MV-4-11 (cell line): ENCODE data around the gene NDRG2.
A peak's percentile ranks its signal among the peaks of the same experiment; 100 is the strongest.

Experiments
- DNase-seq: peaks from one replicate; lab custom pipeline; 2025; lab: John Stamatoyannopoulos, UW

The NDRG2 gene

DNA sequence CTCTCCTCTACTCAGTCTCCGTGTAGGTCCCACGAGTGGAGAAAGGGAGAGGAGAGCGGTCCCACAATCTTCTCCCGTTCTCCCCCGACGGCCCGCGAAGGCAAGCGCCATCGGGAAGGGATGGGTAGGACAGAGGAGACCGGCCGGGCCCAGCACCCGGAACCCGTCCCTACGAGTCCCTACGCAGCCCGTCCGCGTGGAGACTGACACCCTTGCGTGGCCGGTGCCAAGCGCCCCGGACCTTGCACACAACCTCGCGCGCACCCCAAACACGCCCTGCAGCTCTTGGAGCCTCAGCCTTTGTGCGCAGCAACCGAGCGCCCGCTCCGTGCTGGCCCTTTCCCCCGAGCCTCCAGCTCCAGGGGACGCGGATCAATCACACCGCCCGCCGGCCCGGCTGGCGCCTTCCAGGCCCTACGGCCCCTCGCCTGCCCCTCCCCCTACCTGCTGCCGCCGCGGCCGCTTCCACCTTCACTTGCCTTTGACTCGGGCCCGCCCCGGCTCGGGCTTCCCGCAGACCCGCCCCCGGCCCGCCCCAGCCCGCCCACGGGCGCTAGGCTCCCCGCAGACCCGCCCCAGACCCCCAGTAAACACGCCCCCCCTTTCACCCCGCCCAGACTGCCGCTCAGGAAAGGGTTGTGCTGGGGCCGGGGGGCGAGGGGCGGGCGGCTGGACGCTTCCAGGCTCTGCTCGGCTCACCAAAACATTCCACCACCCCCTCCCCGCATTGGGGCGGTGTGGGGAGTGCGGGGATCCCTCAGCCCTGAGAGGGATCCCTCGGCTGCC, at the start of gene NDRG2:
TSS of gene NDRG2 (minus strand) at position 477 of the 786 bp plus-strand sequence. CDS start 1,746 bp downstream, outside the sequence.
- DNase-seq, result no peak

DNA sequence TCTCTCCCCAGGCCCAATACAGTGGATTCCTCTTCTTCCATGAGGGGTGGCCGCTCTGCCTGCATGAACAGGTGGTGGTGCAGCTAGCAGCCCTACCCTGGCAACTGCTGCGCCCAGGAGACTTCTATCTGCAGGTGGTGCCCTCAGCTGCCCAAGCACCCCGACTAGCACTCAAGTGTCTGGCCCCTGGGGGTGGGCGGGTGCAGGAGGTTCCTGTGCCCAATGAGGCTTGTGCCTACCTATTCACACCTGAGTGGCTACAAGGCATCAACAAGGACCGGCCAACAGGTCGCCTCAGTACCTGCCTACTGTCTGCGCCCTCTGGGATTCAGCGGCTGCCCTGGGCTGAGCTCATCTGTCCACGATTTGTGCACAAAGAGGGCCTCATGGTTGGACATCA, 49.1 kb upstream of the NDRG2 start:
- no peak for DNase-seq

DNA sequence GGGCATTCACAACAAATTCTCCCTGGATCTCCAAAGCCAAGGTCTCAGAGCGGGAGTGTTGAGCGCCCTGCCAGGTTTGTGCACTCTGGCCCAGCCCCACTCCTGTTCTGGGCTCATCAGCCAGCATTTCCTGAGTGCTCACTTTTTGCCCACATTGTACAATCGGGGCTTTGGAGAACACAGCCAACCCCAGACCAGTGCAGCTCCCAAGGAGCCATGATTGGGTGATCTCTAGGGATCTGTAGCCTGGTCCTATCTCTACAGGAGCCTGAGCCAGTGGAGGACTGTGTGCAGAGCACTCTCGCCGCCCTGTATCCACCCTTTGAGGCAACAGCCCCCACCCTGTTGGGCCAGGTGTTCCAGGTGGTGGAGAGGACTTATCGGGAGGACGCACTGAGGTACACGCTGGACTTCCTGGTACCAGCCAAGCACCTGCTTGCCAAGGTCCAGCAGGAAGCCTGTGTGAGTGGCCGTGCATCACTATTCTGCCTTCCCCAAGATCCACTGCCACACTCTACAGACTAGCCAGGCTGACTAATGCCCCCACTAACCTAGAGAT, 48.0 kb upstream of the NDRG2 start:
- DNase-seq, result no peak

DNA sequence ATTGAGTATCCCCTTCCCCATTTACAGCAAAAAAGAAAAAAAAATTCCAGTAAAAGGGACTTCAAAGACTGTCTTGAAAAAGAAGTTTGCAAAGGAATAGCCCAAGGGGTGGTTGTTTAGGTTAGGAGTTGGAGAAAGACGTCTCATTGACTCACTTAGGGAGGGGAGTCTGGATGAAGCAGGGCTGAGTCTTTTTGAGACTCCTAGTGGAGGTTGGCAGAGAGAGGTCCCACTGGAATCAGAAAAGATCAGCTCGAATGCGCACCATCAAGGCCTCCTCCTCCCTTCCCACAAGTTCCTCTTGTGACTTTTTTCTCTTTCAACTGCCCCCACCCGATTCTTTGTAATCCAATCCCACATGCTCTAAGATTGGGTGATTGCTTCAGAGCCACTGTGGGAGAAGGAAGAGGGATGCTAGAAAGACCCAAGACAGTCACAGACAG, 47.2 kb upstream of the NDRG2 start:
- peak; percentile 95 for DNase-seq

DNA sequence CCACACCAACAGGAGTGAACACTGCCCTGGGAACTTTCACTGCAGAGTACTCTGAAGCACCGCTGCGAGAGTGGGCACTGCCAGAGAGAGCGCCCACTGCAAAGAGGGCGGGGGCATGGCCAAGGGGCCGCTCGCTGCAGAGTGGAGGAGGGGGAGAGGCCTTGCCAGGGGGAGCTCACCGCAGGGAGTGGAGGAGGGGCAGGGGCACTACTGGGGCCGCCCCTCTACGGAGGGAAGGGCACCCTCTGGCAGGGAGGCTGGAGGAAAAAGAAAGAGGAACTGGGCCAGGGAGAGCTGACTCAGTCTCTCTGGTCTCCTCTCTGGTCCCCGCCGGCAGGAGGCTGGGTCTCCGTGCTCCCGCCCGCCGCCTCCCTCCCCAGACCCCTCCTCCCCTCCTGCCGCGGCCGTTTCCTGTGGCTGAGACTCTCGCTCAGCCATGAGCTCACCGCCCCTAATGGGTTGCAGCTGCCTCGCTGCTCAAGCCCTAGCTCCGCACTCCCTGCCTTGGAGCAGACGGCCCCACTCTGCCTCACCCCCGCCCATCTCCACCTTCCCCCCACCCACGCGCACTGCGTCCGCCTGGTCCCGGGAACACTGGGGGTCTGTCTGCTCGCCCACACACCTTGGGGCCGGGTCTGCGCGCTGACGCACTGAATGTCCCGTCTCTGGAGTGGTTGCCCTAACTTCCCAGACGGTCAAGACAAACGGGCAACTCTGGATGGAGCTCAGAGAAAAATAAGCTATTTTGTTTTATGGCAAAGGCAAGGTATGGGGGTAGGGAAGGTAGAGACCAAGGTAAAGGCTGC, 46.6 kb upstream of the NDRG2 start:
- peak; percentile 95 for DNase-seq

DNA sequence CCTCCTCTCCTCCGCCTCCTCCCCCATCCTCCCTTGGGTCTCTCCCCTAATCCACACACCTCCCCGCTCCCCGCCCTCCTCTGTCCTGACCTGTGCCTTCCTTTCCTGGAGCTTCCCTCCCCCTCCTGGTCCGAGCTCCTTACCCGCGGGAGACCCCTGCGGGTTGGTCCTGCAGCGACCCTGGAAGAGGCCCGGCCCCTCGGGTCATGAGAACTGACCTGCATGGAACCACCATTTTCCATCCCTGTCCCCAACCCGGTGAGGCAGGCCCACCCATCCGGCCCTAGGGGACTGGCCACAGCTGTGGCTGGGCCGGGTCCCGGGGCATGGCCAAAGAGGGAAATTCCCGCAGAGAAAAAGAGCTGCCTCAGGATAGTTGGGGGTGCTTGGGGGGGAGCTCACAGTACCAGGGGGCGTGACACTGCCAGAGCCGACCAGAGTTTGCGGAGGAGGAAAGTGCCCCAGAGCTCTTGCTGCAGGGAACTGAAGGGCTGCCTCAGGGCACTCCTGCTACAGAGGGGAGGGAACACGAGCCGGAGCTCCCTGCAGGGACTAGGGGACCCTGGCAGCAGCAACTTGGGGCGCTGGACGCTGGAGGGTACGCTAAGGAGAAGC, 45.9 kb upstream of the NDRG2 start:
- DNase-seq, result peak; percentile 68

DNA sequence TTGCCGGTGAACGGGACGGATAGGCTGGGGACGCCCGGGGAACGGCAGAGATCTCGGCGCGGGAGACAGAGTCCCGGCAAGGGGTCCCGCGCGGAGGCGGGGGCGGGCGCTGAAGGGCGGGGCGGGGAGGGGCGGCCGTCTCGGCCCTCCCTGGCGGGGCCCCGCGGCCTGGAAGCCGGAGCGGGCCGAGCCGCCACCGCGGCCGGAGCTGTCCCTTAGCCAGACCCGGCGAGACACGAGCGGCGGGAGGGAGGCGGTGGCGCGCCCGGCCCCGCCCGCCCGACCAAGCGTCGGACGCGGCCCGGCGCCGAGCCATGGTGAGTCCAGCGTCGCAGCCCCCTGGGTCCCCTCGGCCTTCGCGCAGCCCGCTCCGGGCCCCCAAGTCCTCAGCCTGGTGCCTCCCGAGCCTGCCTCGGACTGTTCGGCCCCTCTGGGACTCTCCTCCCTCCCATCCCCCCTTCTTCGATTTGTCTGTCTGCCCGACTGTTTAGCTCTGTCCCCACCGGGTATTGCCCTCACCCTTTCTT, 45.3 kb upstream of the NDRG2 start, which contains the start of gene ARHGEF40:
TSS of gene ARHGEF40 (plus strand) at position 222 of the 527 bp plus-strand sequence. CDS start at position 315, 93 bp downstream.
- DNase-seq, result no peak

DNA sequence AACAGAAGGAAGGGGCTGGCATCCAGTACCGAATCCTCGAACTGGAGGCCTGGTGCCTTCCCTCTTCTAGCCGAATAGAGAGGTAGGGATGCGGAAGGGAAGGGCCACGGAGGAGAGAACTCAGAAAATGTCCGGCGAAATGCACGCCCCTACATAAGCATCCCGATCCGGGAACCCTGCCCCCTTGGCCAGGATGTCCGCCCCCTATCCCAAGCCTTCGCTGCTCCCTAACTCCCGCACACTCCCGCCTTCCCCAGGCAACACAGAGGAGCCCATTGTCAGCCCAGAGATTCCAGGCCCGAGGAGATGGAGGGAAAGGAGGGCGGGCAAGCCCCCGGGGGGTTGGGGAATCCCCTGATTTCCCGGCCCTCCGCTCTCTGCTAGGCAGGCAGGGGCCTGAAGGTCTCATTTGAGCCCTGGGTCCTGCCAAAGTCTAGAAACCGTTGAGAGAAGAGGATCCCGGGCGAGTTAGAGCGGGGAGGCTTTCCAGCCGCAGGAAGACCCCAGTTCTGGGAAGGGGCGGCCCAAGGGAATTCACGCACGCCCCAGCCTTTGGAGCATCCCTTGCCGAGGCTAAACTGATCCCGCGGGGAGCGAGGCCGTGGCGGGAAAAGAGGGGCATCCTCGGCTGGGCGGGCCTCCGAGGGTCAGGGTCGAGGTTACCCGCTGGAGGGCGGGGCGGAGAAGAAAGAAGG, 44.7 kb upstream of the NDRG2 start:
- DNase-seq, result no peak

DNA sequence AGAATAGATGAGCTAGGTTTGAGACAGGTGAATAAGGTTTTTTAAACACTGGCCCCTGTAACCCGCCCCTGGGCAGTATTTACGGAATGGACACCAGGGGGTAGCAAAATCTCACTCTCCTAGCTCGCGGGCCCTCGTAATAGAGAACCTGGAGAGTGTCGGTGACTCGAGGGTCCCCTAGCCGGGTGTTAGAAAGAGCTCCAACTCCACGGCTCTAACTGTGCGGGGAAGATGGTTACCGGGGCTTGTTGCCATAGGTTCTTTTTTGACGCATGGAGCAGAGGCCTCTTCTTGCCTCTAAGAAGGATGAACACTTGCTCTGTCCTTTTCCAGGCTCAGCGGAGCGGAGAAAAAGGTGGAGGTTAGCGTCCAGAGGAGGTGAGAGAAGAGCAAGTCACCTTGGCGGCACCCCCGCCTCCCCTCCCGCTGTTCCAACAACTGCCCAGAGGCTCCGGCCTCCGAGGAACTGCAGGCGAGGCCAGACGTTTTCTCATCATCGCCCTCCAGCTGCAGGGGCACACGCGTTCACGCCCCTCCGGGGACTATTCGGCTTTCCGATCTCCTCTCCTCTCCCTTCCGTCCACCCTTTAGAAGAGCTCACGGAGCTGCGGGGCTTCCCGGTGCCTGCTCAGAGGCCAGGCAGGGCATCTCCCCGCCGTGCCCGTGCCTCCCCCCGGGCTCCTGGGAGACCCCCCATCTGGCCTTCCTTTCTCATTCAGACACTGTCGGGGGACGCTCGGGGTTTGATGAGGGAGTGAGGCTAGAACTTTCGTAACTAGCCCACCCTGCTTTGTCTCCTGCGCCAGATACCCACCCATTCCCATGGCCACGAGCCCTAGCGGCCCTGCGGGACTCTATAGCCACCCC, 43.9 kb upstream of the NDRG2 start:
- DNase-seq, result peak; percentile 43

DNA sequence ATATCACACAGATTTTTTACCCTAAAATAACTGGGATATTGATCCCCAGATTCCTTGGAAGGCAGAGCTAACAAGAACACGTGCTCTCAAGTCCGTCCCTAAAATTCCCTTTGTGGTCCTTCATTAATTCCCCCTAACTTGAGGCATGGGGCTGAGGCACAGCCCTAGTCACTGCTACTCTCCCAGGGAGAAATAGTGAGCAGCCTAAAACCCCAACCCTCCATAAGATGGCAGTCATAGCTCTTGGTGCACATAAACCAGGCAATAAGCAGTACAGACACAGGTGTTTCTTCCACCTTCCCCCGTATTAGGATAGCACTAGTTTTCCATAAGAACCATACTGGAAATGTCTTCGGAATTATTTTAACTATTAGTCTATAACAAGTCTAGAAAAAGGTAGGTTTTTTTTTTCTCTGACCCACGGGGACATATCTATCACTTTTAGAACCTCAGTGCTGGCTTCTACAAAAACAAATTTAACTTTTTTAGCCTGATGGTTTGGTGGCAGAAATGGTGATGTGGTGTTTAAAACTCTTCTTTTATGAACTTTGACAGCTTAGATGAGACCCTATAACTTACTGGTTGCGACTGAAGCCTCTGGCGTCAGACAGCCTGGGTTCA, 42.1 kb upstream of the NDRG2 start:
- DNase-seq, result no peak

DNA sequence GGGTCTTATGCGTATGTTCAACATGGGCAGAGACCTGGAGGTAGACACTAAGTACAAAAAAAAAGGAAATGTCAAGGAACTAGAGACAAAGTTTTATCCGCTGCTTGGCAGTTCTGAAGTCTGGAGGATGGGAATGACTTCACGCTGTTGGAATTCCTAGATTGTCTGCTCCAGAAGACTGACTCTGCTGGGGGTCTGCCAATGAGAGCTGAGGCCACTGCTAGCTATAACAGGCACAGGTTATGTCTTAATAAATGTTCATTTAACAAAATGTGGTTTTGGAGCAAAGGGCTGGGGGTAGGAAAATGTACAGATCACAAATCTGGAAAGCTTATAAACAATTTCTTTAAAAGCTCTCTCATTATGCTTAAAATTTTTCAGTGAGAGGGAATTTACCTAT, 38.6 kb upstream of the NDRG2 start:
- no peak for DNase-seq

DNA sequence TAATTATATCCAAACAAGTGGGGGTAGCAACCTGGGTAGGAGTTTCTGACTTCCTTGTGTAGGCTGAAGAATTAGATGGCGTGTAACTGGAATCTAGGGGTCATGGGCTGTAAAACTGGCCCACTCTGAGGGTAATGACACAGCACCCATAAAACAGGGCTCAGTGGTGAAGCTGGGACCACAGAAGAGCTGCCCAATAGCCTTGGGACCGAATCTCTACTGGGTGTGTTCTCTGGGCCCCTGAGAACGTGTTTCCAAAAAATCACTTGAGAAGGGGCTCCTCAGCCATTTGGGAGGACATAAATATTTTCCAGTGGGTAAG, 36.4 kb upstream of the NDRG2 start:
- DNase-seq, result no peak

DNA sequence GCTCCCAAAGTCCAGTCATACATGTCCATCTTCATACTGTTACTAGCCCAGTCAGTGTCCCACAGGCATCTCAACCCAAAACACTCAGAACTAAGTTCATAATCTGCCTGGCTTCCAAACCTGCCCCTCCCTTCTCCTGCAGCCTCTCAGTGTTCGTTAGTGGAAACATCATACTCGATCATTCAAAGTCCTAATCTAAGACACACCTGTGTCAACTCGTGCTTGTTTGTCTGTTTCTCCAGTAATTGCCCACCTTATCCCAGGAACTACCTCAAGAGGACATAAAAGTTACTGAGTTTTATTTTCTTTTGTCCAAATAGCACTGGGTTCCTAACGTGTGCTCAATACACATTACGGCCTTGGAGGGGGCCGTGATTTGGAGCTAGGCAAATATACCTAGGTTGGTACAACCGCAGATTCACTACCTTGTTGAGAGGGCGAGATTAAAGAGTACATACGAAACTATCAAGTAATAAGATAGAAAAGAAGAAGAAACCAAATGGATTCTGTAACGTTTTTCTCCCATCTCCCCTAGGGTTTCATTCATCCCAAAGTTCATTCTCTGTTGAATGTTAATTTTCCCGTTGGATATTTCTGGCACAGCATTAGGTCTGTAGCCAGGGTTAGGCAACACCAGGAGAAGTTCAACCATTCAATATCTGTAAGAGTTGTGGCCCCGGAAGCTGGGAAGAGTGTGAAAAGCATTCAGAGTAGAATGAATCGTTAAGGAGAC, 35.9 kb upstream of the NDRG2 start:
- no peak for DNase-seq

DNA sequence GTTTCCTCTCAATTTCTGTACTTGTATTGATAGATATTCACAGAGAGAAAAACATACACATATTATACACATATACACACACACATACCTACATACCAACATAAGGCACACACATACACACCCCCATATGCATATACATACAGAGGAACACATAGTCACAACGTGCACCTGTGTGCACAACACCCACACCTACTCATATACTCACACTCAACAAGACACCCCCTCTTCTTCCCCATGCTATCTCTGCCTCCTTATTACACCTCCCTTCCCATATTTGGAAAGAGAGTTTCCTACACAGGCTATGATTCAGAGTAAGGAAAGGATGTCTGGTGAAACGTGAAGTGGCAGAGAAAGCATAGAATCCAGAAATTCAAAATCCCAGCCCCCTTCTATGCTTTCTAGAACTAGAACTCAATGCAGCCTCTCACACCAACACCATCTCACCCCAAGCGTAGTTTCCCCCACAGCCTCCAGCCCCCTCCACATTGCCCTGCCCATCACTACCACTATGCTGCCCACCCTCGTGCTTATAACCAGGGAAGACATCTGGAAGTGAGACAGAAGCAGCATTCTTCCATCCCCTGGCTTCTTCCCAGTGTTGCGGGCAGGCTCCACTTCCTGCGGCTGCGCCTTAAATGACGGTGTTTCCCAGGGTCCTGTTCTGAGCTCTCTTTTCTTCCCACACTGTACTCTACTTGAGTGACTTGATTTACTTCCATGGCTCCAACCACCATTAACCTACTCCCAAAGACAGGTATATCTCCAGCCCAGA, 35.2 kb upstream of the NDRG2 start:
- DNase-seq, result no peak

DNA sequence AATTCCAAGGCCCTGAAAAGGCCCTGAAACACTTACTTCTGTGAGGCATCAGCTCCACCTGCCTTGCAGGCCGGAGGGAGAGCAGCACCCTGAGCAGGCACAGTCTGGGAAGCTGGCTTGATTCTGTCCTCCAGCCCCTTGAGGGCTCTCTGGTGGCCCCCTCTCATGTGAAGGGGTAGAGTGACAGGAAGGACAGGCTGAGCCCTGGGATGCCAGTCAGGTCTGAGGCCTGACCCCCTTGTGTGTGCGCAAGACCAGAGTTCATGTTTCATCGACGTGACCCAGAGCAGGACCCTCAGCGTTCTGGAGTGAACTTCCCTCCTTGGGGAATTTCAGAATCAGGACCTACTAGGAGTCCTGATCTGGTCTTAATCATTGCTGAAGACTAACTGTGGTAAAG, 34.0 kb upstream of the NDRG2 start:
- DNase-seq, result no peak

DNA sequence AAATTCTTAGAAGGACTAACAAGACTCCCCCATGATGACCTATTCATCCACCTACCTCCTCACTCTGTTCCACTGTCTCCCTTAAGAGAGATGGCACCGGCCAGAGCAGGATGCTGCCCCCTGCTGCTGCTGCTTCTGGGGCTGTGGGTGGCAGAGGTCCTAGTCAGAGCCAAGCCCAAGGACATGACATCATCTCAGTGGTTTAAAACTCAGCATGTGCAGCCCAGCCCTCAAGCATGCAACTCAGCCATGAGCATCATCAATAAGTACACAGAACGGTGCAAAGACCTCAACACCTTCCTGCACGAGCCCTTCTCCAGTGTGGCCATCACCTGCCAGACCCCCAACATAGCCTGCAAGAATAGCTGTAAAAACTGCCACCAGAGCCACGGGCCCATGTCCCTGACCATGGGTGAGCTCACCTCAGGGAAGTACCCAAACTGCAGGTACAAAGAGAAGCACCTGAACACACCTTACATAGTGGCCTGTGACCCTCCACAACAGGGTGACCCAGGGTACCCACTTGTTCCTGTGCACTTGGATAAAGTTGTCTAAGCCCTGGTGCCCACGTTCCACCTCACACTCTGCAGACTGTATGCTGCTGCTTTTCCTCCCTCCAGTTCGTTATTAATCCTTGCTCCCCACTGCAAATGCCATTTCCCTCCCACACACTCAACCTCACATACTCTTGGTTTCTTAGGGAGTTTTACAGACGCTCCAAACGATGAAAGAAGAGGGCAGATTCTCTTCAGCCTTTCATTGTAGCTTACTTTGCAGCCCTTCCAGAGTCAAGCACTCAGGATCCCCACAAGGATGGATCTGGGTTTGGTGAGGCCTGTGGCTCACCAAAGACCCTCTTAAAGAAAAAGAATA, 33.2 kb upstream of the NDRG2 start, which contains the start of gene RNASE8:
TSS of gene RNASE8 (plus strand) at position 20 of the 873 bp plus-strand sequence. CDS start at position 91, 71 bp downstream.
- DNase-seq, result no peak

DNA sequence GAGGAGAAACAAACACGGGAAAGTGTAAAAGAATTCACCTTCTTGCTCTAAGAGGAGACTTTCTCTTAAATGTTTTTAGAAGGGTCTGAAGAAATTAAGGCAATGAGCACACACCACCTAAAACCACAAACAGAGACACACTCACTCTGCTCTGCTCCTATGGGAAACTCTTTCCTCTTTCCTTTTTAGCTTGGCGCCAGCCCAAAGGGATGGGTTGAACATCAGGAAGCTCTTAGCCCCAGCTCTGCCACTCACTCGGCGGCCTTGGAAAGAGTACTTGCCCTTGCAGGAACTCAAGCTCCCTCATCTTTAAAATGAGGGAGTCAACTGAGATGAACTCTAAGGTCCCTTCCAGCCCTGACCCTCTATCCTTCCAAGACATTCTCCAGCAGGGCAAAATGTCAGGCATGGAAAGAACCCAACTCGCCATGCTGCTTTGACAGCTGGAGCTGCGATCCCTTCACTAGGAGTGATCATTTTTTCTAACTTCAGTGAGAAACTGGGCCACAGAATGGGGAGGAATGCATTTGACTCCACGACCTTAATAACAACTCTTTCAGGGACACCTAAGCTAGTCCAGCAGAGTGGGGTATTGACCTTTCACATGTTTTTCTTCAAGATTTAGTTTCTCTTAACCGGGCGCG, 31.8 kb upstream of the NDRG2 start:
- DNase-seq, result no peak
